Breast epithelium (tissue), 3 donors: Measurements from ENCODE around the gene PSMA7.

Experiments
- POLR2A ChIP-seq: fragments of 450-650 bp; IDR thresholded peaks from one replicate; pipeline ENCODE4 v1.6.1; 2016; ENCODE audit warnings: antibody characterized with exemption, mild to moderate bottlenecking, moderate library complexity
- POLR2AphosphoS5 ChIP-seq, 3 donors: sonication (generic); formaldehyde crosslinking; IDR thresholded peaks; one replicate each; pipeline ENCODE4 v1.6.1; 2017; ENCODE audit warnings: antibody characterized with exemption in 3 of 3
- TF ChIP-seq, protein P1 (sequence below), 3 donors: fragments of 450-650 bp; IDR thresholded peaks; one replicate each; pipeline ENCODE4 v1.5.1; 2016 to 2017; ENCODE audit warnings: antibody characterized with exemption in 3 of 3, mild to moderate bottlenecking in 3 of 3, moderate library complexity in 3 of 3

DNA sequence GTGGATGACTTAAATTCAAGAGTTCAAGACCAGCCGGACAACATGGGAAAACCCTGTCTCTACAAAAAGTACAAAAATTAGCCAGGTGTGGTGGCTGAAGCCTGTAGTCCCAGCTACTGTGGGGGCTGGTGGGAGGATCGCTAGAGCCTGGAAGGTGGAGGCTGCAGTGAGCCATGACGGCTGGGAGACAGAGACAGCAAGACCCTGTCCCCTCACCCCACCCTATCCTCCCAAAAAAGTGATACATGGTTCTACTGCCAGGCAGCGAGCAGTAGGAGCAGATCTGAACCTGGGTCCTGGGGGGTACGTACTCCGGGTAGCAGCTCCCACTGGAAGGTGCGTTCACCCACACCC lies 2.2 kb downstream of the PSMA7 start:
- TF ChIP-seq, protein P1, sequence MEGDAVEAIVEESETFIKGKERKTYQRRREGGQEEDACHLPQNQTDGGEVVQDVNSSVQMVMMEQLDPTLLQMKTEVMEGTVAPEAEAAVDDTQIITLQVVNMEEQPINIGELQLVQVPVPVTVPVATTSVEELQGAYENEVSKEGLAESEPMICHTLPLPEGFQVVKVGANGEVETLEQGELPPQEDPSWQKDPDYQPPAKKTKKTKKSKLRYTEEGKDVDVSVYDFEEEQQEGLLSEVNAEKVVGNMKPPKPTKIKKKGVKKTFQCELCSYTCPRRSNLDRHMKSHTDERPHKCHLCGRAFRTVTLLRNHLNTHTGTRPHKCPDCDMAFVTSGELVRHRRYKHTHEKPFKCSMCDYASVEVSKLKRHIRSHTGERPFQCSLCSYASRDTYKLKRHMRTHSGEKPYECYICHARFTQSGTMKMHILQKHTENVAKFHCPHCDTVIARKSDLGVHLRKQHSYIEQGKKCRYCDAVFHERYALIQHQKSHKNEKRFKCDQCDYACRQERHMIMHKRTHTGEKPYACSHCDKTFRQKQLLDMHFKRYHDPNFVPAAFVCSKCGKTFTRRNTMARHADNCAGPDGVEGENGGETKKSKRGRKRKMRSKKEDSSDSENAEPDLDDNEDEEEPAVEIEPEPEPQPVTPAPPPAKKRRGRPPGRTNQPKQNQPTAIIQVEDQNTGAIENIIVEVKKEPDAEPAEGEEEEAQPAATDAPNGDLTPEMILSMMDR (IDR thresholded peaks at IDR 0.05), result no peak
- TF ChIP-seq POLR2AphosphoS5 (IDR thresholded peaks at IDR 0.05) (no peak), POLR2A (no peak)
